Measurements from ENCODE around the gene ZNF296.

The ZNF296 gene

DNA sequence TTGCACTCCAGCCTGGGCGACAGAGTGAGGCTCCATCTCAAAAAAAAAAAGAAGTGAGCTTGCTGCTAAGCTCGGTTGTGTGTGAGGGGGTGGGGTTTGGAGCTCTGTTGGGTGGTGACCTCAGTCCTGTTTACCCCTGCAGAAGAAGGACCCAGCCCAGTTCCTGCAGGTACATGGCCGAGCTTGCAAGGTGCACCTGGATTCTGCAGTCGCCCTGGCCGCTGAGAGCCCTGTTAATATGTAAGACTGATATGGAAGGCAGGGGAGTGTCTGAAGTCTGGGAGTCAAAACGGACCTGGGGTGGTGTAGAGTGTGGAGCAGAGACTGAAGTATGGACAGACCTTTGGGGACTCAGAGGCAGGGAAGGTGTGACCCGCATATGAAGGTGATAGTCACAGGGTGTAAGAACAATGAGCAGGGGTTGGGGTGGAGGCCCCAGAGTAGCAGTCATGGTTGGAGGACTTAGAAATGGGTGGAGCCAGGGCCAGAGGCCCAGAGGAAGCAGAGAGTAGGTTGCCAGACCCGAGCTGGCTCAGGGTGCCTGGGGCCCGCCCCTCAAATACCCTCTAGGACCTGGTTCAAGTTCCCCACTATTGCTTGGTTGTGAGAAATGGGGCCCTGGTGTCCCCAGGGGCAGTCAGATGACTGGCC, 24.2 kb downstream of the ZNF296 start:
- no peak for DNase-seq

DNA sequence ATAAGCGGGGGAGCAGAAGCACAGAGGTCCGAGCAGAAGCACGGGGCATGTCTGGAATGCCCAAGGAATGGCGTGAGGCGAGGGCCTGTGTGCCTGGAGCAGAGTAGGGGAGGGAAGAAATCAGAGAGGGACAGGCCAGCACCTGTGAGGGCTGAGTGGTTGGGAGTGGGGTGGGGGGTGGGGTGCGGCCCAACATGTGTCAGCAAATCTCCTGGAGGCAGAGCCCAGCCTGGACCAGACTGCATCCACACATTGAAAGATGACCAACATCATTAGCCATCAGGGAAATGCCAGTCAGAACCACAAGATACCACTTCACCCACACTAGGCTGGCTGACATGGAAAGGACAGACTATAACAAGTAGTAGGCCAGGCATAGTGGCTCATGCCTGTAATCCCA, 26.2 kb downstream of the ZNF296 start:
- no peak for DNase-seq

DNA sequence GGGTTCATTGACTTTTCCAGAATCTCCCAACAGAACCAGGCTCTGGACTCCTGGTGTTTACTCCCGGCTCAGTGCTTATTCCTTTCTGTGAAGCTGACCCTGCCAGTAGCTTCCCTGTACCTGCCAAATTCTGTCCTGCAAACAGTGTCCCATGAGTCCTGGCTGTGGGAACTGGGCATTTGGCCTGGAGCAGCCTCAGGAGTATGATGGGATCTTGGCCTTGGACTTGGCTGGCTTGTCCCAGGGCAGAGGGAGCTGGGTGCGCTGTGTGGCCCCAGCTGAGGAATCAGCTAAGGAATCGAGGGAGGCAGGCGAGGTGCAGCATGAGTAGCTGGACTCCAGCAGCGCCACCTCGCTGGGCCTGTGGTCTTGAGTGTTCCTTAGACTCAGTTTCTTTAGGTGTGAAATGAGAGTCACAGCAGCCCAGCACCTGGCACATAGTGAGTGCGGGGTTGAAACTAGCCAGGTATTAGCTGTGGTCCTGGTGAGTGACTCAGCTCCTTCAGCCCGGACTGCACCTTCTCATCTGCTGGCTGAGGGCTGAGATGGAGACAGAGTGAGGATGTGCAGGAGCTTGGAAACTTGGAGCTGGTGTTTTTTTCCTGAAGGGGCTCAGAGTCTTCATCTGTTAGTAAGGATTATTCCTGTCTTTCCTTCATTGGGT, 27.1 kb downstream of the ZNF296 start:
- no peak for DNase-seq

DNA sequence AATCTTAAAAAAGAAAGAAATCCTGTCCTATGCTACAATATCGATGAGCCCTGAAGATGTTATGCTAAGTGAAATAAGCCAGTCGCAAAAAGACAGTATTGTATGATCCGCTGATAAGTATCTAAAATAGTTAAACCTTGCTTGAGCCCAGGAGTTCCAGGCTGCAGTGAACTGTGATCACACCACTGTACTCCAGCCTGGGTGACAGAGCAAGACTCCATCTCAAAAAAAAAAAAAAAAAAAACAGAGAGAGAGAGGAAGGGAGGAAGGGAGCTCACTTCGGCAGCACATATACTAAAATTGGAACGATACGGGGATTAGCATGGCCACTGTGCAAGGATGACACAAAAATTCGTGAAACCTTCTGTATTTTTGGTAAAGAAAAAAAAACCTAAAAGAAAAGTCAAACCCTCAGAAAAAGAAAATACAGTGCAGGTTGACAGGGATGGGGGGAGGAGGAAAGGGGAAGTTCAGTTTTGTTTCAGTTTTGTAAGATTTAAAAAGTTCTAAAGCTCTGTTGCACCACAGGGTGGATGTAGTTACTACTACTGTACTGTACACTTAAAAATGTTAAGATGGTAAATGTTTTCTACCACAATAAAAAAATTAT, 29.0 kb downstream of the ZNF296 start:
- no peak for DNase-seq

DNA sequence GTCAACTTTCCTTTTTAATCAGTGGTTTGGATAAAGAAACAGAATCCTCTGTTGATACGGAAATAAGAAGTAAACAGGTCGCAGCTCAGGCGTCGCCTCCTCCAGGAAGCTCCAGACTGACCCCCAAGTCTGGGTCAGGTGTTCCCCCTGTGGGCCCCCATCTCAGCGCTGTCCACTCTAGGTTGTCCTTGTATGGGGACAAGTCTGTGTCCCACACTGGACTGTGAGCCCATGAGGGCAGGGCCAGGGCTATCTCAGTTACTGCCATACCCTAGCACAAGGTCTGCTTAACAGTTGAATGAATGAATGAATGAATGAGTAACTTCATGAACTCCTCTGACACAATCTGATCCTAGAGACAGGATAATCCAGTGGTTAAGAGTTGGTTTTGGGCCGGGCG, 29.9 kb downstream of the ZNF296 start:
- DNase-seq: no peak

DNA sequence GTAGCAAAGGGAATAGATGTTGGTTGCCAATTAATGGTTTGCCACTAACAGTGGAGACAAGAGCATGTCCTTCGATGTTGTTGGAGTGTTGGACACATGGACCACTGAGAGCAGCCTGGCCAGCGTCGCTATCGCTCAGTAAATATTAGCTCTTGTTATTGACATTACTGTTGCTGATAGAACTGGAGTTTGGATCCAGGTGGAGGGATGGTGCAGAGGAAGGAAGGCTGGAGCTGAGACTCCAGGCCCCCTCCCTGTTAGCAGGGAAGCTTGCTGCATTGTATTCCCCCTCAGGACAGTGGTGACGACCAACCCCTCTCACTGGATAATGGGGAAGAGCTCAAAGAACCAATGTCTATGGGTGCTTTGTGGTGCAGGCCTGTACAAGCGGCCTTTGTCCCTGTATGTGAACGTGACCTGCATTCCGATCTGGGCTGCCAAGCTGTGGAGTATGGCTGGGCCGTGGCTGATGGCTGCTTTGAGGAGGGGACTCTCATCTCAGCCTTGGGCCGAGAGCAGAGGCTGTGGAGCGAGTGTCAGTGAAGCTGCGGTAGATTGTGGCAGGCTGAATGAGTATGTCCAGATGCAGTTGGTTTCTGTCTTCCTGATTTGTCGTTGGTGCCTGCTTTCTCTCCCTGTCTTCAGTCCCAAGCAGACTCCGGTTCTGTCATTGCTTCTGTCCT, 30.5 kb downstream of the ZNF296 start:
- DNase-seq: no peak

DNA sequence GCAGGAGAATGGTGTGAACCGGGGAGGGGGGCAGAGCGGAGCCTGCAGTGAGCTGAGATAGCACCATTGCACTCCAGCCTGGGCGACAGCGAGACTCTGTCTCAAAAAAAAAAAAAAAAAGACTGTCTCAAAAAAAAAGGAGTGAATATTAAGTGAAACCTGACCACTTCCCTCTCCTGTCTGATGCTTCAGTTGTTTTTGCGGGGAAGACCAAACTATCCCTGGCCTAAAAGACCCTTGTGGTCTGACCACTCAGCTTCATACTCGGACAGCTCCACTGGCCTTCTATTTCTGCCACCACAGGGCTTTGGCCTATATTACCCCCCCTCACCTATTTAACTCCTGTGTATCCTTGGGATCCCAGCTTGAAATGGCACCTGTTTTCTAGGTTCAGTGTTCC, 35.2 kb downstream of the ZNF296 start:
- no peak for DNase-seq

DNA sequence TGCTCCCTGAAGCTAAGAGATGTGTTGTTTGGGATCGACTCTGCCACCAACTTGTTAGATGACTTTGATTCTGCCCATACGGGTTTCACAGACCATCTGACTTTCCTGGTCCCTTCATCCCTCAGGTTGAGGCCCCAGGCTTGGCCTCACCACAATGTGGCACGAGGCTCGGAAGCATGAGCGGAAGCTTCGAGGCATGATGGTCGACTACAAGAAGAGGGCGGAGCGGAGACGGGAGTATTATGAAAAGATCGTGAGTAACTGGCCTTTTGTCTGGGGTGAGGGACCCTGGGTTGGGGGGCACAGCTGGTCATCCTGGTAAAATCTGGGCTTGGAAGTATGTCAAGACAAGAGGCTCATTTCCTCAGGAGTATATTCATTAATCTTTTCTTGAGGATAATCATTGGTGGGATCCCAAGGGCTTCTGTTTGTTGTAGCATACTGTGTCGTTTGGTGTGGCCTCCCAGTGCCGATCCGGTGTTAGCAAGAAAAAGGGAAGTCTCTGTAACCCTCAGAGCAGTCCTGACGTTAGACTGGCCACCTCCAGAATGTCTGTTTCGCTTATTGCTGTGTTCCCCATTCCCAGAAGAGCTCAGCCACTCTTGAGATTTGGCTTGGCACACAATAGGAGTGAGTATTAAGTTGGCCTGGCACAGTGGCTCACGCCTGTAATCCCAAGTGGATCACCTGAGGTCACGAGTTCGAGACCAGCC, 36.1 kb downstream of the ZNF296 start:
- DNase-seq: no peak

DNA sequence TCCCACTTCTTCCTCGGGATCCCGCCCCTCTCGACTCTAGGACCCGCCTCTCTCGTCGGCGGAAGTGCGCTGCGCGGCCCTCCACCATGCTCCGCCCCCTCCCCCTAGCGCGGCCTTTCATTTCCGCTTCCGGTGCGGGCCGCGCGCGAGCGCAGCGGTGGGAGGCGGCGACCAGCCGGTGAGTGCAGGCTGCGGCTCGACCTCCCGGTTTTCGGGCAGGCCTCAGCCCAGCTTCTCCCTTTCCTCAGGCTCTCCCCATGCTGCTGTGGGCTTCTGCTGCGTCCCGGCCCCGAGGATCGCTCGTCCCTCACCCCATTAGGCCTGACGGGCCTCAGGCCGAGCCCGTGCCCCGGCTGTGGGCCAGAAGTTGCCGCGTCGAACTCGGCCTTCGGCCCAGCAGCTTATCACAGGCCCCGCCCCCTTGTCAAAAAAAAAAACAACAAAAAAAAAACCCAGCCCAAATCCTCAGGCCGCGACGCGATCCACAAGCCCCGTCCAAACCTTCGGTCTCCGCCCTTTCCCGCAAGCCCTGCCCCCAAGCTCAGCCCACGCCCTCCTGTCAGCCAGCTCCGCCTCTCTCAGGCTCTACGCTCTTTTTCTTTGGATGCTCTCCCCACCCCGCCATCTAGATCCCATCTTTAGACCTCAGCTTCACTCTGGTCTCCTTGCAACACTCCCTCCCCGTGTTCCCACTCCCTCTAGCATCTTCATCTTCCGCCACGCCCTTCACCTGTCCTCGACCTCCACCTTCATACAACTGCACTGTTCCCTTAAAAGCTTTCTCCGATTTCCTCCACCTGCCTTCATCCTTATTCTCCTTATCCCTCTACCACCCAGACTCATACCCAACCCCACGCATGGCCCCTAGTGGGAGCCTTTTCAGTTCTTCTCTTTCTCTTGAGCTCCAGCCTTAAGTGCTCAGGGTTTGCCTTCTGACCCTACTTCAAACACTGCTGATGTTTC, 37.1 kb downstream of the ZNF296 start, which contains the start of gene CLASRP:
Gene CLASRP, plus strand, starts transcription at position 115 of the 963 bp plus-strand sequence. CDS start 1,168 bp downstream, outside the sequence.
- peak; percentile 91 to 92 for DNase-seq

DNA sequence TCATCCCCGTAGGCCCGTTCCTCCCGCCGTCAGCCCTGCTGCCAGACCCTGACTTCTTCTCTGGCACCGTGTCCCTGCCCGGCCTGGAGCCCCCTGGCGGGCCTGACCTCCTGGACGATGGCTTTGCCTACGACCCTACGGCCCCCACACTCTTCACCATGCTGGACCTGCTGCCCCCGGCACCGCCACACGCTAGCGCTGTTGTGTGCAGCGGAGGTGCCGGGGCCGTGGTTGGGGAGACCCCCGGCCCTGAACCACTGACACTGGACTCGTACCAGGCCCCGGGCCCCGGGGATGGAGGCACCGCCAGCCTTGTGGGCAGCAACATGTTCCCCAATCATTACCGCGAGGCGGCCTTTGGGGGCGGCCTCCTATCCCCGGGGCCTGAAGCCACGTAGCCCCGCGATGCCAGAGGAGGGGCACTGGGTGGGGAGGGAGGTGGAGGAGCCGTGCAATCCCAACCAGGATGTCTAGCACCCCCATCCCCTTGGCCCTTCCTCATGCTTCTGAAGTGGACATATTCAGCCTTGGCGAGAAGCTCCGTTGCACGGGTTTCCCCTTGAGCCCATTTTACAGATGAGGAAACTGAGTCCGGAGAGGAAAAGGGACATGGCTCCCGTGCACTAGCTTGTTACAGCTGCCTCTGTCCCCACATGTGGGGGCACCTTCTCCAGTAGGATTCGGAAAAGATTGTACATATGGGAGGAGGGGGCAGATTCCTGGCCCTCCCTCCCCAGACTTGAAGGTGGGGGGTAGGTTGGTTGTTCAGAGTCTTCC, 38.7 kb downstream of the ZNF296 start:
- DNase-seq: no peak

DNA sequence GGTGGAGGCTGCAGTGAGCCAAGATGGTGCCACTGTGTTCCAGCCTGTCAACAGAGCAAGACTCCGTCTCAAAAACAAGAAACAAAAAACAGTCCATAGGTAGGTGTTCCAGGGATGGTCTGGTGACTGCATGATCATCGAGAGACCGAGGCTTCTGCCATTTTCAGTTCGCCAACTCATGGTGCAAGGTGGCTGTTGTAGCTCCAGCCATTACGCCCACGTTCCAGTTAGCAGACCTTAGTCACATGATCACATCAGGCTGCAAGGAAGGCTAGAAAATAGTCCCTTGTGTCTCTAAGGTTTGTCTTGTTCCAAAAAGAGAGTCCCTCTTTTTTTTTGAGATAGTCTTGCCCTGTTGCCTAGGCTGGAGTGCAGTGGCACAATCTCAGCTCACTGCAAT, 40.5 kb downstream of the ZNF296 start:
- DNase-seq: no peak

DNA sequence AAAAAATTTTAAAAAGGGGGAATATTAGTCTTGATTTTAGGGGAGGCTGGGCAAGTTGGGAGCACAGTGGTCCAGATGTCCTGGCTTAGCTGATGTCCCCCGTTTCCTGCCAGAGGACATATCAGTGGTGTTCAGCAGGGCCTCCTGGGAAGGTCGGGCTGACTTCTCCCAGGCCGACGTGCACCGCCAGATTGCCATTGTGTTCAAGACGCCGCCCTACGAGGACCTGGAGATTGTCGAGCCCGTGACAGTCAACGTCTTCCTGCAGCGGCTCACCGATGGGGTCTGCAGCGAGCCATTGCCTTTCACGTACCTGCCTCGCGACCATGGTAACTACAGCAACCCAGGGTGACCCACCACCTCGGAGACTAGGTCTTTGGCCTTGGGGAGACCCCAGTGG, 43.9 kb downstream of the ZNF296 start:
- DNase-seq: no peak

DNA sequence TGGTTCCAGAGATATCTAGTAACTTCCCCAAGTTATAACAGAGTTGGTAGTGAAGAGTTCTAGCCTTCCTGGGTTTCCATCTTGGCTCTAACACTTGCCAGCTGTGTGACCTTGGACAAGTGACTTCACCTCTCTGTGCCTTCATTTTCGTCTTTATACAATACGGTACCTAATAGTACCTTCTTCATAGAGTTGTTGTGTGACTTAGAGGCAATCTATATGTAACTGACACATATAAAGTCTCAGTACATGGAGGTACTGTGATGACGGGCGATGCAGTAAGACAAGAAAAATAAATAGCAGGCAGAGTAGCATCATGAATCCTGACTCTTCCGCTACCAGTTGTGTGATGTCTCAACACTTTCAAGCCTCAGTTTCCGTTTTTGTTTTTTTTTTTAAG, 45.5 kb downstream of the ZNF296 start:
- no peak for DNase-seq

DNA sequence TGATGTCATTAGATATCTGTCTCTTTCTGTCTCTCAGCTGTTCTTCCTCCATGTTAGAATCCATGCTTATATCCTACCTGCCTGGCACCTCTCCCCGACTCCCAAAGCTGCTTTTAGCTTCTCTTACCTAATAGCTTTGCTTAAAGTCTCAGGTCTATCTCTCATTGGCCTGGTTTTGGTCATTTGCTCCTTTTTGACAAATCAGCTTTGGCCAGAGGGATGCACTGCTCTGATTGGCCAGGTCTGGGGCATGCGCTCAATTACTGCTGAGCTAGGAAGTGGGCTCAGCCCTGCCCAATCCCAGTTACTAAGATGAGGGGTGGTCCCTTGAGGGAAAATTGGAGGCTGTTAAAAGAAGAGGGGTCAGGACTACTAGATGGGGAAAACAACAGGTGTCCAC, 48.9 kb downstream of the ZNF296 start:
- no peak for DNase-seq

DNA sequence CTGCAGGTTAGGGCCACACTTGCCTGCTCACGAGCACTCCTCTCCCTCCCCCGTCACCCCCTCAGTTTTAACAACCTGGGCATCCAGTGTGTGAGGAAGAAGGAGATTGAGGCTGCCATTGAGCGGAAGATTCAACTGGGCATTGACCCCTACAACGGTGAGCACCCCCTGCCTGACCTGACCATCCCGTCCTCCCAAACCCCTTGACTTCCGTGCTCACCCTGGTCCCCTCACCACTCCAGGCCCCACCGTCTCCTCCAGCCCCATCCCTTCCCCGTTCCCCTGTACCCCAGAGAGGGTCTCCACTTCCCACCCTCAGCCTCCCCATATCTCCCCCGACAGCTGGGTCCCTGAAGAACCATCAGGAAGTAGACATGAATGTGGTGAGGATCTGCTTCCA, 51.0 kb downstream of the ZNF296 start:
- DNase-seq: no peak

DNA sequence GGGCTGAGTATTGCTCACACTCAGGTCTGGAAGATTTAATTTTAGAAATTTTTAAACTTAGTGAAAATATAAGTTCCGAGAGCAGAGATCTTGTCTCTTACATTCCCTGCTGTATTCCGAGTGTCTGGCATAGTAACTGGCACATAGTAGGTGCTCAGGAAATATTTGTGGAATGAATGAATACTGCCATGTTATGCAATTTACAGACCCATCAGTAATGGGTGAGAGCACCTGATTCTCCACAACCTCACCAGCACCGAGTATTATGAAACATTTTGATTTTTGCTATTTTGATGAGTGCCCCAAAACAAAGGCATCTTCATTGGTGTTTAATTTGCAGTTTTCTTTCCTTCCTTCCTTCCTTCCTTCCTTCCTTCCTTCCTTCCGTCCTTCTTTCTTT, 53.2 kb downstream of the ZNF296 start:
- DNase-seq: no peak

DNA sequence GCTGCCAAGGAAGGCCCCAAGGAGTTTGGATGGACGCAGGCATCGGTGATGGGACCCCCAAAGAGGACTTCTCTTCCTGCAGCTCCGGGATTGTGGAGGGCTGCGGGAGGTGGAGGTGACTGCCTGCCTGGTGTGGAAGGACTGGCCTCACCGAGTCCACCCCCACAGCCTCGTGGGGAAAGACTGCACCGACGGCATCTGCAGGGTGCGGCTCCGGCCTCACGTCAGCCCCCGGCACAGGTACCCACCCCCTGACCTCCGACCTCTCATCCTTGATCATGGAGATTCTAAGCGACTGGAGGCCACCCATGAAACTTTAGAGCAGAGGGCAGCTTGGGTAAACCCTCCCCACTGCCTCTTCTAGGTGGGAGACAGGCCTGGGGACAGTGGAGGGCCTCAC, 54.3 kb downstream of the ZNF296 start:
- DNase-seq: no peak

Measured in NCI-H446 (cell line).